ENCODE measurements around the gene NUP107.

NUP107 gene

GRCh38 chr12:68739891-68740290 is 53.1 kb downstream of the NUP107 start:
- no peak for DNase-seq (ENCODE audit: low read depth)

DNA sequence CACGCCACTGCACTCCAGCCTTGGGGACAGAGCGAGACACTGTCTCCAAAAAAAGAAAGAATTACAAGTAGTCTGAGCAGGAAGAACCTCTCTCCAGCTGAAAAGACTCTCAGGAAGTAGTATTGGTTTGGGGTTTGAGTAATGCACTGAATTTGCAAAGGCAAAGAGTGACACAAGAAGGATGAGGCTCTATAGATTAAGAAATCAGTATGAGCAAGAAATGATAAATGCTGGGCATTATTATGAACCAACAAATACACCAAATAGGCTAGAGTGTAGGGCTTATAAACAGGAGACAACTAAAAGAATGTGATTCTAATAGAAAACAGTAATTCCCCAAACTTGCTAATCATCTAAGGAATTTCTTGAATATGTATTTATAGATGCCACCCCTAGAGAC is 56.6 kb downstream of the NUP107 start:
- DNase-seq (ENCODE audit: low read depth) = no peak

GRCh38 chr12:68745376-68745903 is 58.7 kb downstream of the NUP107 start:
- DNase-seq (ENCODE audit: low read depth) = no peak

GRCh38 chr12:68745904-68746571 is 59.3 kb downstream of the NUP107 start, which contains the start of gene SLC35E3:
Gene SLC35E3 (plus strand): TSS chr12:68746176. CDS start chr12:68746378, 202 bp downstream.
- peak; percentile 73 for DNase-seq (ENCODE audit: low read depth)

DNA sequence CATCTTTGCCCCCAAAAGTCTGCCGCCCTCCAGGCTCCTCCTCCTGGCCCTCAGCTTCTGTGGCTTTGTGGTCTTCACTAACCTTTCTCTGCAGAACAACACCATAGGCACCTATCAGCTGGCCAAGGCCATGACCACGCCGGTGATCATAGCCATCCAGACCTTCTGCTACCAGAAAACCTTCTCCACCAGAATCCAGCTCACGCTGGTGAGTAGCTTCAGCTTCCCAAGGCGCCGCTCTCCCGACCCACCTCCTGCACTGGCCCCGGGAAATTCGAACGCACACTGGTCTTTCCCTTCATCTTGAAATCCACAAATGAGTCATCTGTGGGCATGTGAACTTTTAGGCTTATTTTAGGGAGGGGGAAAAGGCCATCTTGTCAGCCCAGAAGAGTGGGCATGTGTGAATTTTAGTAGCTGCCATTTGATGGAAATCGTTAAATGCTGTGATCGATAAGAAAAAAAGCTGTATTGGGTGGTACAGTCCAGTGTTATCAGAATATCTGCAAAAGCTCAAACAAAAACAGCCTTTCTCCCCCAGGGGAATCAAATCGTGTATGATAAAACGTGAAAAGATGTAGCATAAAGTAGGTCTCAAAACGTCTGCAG is 59.9 kb downstream of the NUP107 start:
- DNase-seq (ENCODE audit: low read depth) = peak; percentile 72

DNA sequence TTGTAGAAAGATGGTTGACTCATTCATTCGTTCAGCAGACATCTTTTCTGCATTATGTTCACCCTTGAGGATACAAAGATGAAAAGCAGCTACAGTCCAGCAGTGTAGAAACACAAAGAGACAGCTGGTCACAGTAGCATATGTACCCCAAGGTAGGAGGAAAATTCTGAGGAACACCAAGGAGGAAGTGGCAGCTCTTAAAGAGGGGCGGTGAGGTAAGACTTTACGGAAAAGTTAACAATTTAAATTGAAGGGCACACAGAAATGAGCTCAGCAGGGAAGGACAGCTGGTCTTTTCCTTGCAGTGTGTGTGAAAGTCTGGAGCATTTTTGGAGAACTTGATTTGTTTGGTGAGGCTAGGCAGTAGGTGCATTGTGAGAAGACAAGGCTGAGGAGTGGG is 62.7 kb downstream of the NUP107 start:
- no peak for DNase-seq (ENCODE audit: low read depth)

DNA sequence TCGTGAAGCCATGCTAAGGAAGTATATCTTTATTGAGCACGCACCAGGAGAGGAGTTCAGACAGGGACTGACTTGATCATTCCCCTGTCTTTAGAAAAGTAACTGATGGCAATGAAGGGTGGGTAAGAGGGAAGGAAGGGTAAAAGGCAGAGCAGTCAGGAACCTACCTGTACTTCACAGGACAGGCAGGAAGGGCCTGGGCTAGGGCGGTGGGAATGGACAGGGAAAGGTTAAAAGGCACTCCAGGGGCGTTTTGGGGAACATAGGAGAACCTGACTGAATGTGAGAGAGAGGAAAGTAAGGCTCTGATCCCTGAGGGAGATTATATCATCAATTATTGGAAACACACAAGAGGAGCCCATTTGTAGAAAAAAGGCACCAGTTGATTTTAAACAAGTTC is 63.1 kb downstream of the NUP107 start:
- no peak for DNase-seq (ENCODE audit: low read depth)

DNA sequence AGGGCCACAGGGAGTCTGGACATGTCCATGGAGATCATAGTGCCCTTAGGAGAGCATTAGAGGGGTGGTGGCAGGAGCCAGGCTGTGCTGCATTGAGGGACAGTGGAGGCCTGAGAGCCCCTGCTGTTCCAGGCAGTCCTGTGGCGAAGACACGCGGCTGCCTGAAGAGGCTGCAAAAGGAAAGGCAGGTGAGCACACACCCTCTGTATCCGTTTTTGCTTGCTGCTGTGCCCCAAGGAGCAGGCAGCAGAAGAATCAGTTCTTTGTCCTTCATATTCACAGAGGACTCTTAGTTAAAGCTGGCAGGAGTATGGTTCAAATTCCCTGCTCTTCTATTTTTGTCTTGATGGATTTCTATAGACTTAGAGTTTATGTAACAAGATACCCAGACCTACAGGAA is 63.7 kb downstream of the NUP107 start:
- DNase-seq (ENCODE audit: low read depth) = no peak

DNA sequence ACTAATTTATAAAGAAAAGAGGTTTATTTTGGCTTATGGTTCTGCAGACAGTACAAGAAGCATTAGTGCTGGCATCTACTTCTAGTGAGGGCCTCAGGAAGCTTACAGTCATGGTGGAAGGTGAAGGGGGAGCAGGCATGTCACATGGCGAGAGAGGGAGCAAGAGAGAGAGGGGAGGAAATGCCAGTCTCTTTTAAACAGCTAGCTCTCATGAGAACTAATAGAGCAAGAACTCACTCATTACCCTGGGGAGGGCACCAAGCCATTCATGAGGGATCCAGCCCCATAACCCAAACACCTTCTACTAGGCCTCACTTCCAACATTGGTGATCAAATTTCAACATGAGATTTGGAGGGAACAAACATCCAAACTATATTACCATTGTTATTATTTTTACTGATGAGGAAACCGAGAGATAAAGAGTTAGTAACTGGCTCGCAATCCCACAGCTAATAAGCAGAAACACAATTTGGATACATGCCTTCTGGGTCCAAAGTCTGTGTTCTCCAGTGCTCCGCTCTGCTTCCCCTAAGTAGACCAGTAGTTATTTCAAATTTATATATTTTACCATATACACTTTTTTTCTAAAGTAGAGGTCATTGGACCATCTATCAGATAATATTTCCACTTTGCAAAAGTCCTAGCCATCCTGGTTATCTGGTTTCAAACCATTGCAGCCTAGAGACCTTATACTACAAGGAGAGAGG is 68.9 kb downstream of the NUP107 start:
- DNase-seq (ENCODE audit: low read depth) = no peak

- DNase-seq (ENCODE audit: low read depth) = no peak
Observed at GRCh38 chr12:68759852-68760251, 73.1 kb downstream of the NUP107 start.

GRCh38 chr12:68760806-68761441 is 74.1 kb downstream of the NUP107 start:
- no peak for DNase-seq (ENCODE audit: low read depth)

DNA sequence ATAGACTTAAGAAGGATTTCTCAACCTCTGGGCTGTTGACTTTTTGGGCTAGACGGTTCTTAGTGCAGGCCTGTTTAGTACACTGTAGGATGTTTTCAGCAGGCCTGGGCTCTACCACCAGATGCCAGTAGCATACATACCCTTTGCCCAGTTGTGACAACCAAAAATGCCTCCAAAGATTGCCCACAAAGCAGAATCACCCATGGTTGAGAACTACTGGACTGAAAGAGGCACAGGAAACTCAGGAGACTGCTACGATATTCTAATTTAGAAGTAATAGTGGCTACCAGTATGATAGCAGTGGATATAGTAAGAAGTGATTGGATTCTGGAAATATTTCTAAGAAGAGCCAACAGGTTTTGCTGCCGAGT is 74.6 kb downstream of the NUP107 start:
- DNase-seq (ENCODE audit: low read depth) = no peak

GRCh38 chr12:68761901-68762630 is 75.3 kb downstream of the NUP107 start:
- no peak for DNase-seq (ENCODE audit: low read depth)

- DNase-seq (ENCODE audit: low read depth) = no peak
Observed at GRCh38 chr12:68762691-68763090, 75.9 kb downstream of the NUP107 start.

GRCh38 chr12:68765696-68766095 is 78.9 kb downstream of the NUP107 start:
- DNase-seq (ENCODE audit: low read depth) = no peak

- DNase-seq (ENCODE audit: low read depth) = no peak
Observed at GRCh38 chr12:68766646-68767045, 79.9 kb downstream of the NUP107 start.

DNA sequence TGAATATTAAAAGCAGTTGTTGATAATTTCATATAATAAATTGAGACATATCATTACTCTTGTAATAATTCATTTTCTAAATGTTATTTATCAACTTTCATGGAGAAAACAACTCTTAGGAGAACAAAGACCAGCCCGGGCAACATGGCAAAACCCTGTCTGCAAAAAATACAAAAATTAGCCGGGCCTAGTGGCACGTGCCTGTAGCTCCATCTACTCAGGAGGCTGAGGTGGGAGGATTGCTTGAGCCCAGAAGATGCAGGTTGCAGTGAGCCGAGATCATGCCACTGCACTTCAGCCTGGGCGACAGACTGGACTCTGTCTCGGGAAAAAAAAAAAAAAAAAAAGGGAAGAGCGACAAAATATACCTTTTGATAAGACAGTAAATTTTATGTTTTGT is 80.4 kb downstream of the NUP107 start:
- no peak for DNase-seq (ENCODE audit: low read depth)

DNA sequence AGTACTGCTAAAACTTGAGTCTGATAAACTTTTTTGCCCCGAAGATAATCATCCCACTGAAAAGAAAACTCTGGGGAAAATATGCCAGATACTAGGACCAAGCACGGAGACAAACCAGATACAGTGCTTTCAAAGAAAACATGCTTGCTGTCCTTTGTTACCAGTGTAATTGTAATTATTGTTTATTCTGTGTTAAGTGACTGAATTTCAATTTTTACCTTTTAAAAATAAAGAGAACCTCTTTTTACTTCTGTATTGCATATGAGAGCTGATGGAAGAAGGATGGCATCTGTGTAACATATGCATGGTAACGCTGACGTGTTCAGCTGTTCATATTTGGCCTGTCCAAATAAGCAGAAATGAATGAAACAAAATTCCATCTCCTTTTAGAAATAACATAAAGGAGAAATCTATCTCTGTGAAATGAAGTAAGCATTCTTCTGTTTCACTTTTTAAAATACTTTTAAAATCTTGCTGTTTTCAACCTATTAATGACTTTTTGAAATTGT is 81.7 kb downstream of the NUP107 start:
- DNase-seq (ENCODE audit: low read depth) = no peak

DNA sequence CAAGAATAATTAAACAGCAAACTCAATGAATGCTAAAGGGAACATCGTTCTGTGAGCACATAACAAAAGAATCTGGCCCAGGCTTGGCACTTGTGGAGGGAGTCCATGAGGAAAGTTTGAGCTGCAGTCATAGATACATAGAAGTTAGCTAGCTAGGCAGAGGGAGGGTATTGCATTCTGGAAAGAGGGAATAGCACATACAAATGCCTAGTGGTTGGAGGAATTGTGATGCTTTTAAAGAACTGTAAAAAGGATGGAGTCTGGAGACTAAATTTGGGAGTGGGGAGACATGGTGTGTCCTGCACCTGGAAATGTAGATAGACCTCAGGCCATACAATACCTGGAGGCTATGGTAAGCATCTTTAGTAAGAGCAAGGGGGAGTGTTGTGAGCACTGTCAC is 83.2 kb downstream of the NUP107 start:
- DNase-seq (ENCODE audit: low read depth) = no peak

DNA sequence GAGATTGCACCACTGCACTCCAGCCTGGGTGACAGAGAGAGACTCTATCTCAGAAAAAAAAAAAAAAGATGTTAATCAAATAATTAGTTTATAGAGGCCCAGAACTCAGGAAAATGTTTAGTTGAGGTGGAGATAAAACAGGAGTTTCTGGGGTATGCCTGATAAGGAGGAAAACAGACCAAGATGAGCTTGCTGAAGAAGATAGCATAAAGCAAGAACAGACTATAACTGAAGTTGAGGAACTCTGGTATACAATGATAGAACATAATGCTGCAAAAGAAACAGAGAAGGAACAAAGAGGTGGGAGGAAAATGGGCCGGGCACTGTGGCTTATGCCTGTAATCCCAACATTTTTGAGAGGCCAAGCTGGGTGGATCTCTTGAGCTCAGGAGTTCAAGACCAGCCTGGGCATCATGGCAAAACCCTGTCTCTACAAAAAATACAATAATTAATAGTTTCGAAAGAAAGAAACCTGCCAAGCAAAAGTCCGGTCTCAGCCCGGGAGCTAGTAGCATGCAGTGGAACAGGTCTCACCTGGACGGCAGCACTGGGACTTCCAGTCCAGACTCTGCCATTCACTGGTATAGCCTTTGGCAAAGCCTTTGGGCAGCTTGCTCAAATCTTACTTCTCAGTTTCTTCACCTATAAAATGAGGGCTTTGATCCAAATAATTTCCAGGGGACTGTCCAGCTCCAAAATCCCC is 84.6 kb downstream of the NUP107 start:
- no peak for DNase-seq (ENCODE audit: low read depth)

GRCh38 chr12:68772714-68773113 is 85.9 kb downstream of the NUP107 start:
- no peak for DNase-seq (ENCODE audit: low read depth)

All from amniotic epithelial cell (primary cell).